Progenitor cell of endocrine pancreas (in vitro differentiated cells): ENCODE results near the gene PTPN21. TPM values are rescaled to one million over a fixed set of nuclear protein-coding genes. Genes with fewer than 3 reads are reported as not detected.
A peak's percentile ranks its signal among the peaks of the same experiment; 100 is the strongest.

Experiments
- DNase-seq: peaks from one replicate; pipeline ENCODE4 v3.0.0; 2021; ENCODE audit warnings: low spot score; ENCODE audit not compliant: unreplicated experiment
- H3K27ac Mint-ChIP-seq: 2 replicates; pipeline ENCODE4 v1.8.0; 2021; ENCODE audit warnings: mild to moderate bottlenecking, moderate library complexity, mixed read lengths
- H3K27me3 Mint-ChIP-seq: 2 replicates; pipeline ENCODE4 v1.8.0; 2021; ENCODE audit warnings: mixed read lengths
- H3K36me3 Mint-ChIP-seq: 2 replicates; pipeline ENCODE4 v1.8.0; 2022; ENCODE audit warnings: mixed read lengths; ENCODE audit not compliant: insufficient read depth
- H3K4me1 Mint-ChIP-seq: 2 replicates; pipeline ENCODE4 v1.8.0; 2021; ENCODE audit warnings: low read depth, mixed read lengths
- H3K4me3 Mint-ChIP-seq: 2 replicates; pipeline ENCODE4 v1.8.0; 2021; ENCODE audit warnings: low read depth, mild to moderate bottlenecking, moderate library complexity, mixed read lengths
- H3K9me3 Mint-ChIP-seq: 2 replicates; pipeline ENCODE4 v1.8.0; 2021; ENCODE audit warnings: low read depth, mixed read lengths
- total RNA-seq: library from RNA; stranded (reverse); gene quantifications from 2 replicates; pipeline ENCODE4 v1.2.1, GENCODE V29; 2021
- TF ChIP-seq, protein P1 (sequence below): fragments of 200-600 bp; sonication (generic); IDR thresholded peaks from one replicate; pipeline ENCODE4 v1.5.0; 2021; ENCODE audit warnings: antibody characterized with exemption, mild to moderate bottlenecking; ENCODE audit not compliant: unreplicated experiment

The PTPN21 gene
- total RNA-seq, 1 donor from 2014 or later: 40.0 TPM

DNA sequence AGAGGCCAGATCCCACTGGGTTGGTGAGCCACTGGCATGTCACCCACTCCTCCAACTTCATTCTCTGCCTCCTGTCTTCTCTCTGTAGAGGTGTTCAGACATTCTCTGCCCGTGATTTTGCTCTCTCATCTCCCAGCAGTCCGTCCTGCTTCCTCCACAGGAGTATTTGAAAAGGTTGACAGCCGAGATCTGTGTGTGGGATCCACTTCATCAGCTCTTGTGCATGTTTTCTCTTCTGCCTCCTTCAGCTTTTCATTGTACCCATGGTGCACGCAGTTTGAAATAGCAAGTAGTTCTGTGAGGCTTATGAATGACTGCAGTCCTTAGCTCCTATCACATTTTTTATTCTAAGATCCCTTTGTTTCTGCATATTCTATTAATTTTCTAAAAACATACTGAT lies 42.8 kb upstream of the PTPN21 start:
- H3K36me3 Mint-ChIP-seq: peaks cover 47% of the 10 kb centered on the region
- no peaks in the 10 kb centered on the region for H3K27me3 Mint-ChIP-seq
- H3K27ac Mint-ChIP-seq: no peak overlapping the region
- H3K4me3 Mint-ChIP-seq: no peak overlapping the region
- DNase-seq: no peak
- TF ChIP-seq, protein P1, sequence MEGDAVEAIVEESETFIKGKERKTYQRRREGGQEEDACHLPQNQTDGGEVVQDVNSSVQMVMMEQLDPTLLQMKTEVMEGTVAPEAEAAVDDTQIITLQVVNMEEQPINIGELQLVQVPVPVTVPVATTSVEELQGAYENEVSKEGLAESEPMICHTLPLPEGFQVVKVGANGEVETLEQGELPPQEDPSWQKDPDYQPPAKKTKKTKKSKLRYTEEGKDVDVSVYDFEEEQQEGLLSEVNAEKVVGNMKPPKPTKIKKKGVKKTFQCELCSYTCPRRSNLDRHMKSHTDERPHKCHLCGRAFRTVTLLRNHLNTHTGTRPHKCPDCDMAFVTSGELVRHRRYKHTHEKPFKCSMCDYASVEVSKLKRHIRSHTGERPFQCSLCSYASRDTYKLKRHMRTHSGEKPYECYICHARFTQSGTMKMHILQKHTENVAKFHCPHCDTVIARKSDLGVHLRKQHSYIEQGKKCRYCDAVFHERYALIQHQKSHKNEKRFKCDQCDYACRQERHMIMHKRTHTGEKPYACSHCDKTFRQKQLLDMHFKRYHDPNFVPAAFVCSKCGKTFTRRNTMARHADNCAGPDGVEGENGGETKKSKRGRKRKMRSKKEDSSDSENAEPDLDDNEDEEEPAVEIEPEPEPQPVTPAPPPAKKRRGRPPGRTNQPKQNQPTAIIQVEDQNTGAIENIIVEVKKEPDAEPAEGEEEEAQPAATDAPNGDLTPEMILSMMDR: no peak
- peaks cover 5% of the 10 kb centered on the region for H3K4me1 Mint-ChIP-seq
- no peaks in the 10 kb centered on the region for H3K9me3 Mint-ChIP-seq

DNA sequence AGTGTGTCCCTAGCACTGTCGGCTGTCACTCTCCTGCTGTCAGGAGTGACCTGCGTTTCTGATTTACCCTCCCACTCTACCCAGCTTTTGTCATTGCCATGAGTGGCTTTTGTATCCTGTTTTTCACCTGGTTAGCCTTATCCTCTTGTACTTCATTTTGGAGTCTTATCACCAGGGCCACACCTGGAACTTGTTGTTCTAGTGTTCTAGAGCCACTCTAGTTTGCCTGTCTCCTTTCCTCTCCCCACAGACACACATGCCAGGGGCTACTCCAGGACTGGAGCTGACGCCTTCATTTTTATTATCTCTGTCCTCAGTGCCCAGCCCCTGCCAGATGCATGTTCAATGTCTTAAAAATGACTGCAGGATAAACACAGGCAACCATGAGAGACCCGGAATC lies 42.2 kb upstream of the PTPN21 start:
- Mint-ChIP-seq H3K9me3 (no peaks in the 10 kb centered on the region), H3K27ac (no peak overlapping the region), H3K27me3 (no peaks in the 10 kb centered on the region), H3K4me1 (peaks cover 5% of the 10 kb centered on the region), H3K36me3 (peaks cover 44% of the 10 kb centered on the region), H3K4me3 (no peak overlapping the region)
- no peak for DNase-seq
- TF ChIP-seq, protein P1: no peak

DNA sequence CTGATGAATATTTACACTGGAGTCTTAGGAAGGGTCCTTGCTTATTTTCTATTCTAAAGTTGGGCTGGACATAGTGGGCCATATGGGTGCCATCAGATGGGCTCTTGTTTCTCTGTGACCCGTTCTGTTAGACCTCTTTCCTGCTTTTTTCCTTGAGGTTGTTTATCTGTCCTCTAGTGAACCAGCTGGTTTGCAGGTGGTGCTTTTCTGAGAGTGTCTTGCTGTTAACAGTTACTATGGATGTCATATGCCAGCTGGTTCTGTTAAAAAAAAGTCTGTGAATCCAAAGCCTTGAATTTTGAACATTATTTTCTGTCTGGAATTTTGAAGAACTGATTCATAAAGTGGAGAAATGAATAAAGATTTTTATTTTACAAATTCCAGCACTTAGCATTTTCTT lies 37.2 kb upstream of the PTPN21 start:
- Mint-ChIP-seq H3K4me3 (no peak overlapping the region), H3K27me3 (no peaks in the 10 kb centered on the region), H3K9me3 (no peaks in the 10 kb centered on the region), H3K4me1 (no peaks in the 10 kb centered on the region), H3K27ac (no peak overlapping the region), H3K36me3 (peaks cover 29% of the 10 kb centered on the region)
- DNase-seq: no peak
- TF ChIP-seq, protein P1: no peak

DNA sequence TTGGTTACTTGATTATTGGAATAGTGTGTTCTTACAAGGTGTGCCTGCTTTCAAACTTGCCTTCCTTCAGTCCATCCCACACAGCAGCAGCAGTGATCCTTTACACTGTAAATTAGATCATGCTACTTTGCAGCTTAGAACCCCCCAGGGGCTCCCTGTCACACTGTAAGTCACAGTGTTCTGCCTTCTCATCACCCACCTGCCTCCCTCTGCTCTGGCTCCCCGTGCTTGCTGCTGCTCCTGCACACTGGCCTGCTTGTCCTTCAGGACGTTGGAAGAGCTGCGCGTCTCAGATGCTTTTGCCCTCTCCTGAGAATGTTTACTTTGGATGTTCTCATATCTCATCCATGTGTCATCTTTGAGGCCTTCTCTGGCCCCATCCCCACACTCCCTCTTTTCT lies 35.4 kb upstream of the PTPN21 start:
- peaks cover 33% of the 10 kb centered on the region for H3K36me3 Mint-ChIP-seq
- H3K27me3 Mint-ChIP-seq: no peaks in the 10 kb centered on the region
- H3K4me3 Mint-ChIP-seq: no peak overlapping the region
- no peaks in the 10 kb centered on the region for H3K9me3 Mint-ChIP-seq
- peak overlapping the region; percentile 46 for H3K27ac Mint-ChIP-seq
- no peaks in the 10 kb centered on the region for H3K4me1 Mint-ChIP-seq
- DNase-seq: no peak
- TF ChIP-seq, protein P1: no peak

DNA sequence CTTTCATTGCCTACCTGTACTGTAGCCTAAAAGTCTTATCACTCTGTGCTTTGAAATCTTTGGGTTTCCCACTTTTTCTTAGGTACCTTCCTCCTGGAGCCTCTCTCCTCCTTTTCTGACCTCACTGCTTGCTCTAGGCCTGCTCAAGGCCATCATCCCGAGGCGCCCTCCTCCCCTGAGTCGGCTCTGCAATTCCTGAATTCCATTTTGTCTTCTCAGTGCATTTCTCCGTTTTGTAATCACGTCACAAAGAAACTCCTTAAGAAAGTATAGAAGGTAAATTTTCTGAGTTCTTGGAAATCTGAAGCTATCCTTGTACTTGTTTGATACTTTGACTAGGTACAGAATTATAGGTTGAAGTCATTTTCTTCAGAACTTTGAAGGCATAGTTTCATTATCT lies 33.3 kb upstream of the PTPN21 start:
- H3K9me3 Mint-ChIP-seq: no peaks in the 10 kb centered on the region
- TF ChIP-seq, protein P1: no peak
- H3K27ac Mint-ChIP-seq: peak overlapping the region; percentile 87
- H3K4me1 Mint-ChIP-seq: no peaks in the 10 kb centered on the region
- no peak overlapping the region for H3K4me3 Mint-ChIP-seq
- peaks cover 41% of the 10 kb centered on the region for H3K36me3 Mint-ChIP-seq
- DNase-seq: no peak
- H3K27me3 Mint-ChIP-seq: no peaks in the 10 kb centered on the region
